Measurements from ENCODE around the gene DNAJC18. TPM values are rescaled to one million over a fixed set of nuclear protein-coding genes. Genes with fewer than 3 reads are reported as not detected.
"Not testable (repeated sequence)": the region's sequence is repeated elsewhere in the genome, so short reads cannot be mapped to it uniquely, and the experiment has no call there.

Gene DNAJC18
- total and polyA plus RNA-seq, 2 experiments from 2014 or later, result 10.9 to 13.4 TPM

DNA sequence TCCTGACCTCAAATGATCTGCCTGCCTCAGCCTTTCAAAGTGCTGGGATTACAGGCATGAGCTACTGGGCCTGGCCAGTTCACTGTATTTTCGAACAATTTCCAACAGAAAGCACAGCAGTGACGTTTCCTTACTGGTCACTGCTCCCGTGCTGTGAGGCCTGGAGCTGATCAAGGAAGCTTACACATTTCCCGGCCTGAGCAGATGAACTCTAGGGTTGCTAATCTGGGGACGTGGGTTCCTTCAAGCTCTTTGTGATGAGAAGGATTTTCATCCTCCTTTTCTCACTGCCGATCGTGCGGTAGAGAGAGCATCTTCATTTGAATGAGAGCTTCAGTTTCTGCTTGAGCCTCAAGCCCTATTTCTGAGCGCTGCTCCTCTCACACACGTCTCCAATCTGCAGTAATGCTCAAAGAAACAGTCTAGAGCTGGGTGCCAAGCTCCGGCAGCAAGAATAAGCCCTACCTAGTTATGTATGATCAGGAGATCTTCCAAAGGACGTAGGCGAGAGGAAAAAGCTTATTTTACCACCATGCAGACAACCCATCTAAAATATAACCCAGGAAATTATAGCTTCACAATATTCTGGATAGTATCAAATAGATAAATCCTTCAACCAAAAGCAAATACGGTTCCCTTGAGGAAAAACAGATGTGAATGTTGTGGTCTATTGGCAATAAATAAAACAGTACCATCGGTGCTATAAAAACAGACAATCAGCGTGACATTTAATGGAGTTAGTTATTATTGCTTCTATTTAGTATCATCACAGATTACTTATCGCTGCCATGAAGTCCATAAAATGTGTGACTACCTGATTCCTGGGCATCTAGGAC, 28.1 kb downstream of the DNAJC18 start:
- TF ChIP-seq EZH2phosphoT487 (IDR thresholded peaks at IDR 0.05; ENCODE audit: insufficient read depth, low read depth), result no peak
- no peak for TF ChIP-seq EZH2 (IDR thresholded peaks at IDR 0.05; ENCODE audit: insufficient read depth, poor library complexity, severe bottlenecking)
- no peaks in the 10 kb centered on the region for H4K20me1 ChIP-seq (ENCODE audit: insufficient read depth)
- in situ Hi-C loops (cut with MboI), result no loop called here
- no peaks in the 10 kb centered on the region for H3K36me3 ChIP-seq (ENCODE audit: low read depth)
- no peak overlapping the region for H3K4me3 ChIP-seq
- 11 to 12% methylated on average over 17 of the region's 17 CpGs for WGBS, 2 experiments (ENCODE audit: low coverage in 1 of 2, low lambda C conversion rate in 2 of 2, missing lambda C conversion rate in 2 of 2)
- peak overlapping the region; percentile 33 for H3K4me2 ChIP-seq (ENCODE audit: unreplicated experiment)
- peak overlapping the region; percentile 83 for H3K27ac ChIP-seq
- H3F3A ChIP-seq (ENCODE audit: insufficient read depth), result peaks cover 27% of the 10 kb centered on the region
- H3K9me2 ChIP-seq (ENCODE audit: insufficient read depth), result no peaks in the 10 kb centered on the region
- DNase-seq, result peak; percentile 84
- H3K79me2 ChIP-seq (ENCODE audit: insufficient read depth), result no peaks in the 10 kb centered on the region
- no peaks in the 10 kb centered on the region for H3K9me3 ChIP-seq (ENCODE audit: low read depth)
- H3K27me3 ChIP-seq (replicated peaks; ENCODE audit: insufficient read depth), result no peaks in the 10 kb centered on the region
- peak overlapping the region; percentile 73 for H3K9ac ChIP-seq
- H2AFZ ChIP-seq, result peak overlapping the region; percentile 84
- H3K4me1 ChIP-seq (ENCODE audit: insufficient read depth), result peaks cover 19% of the 10 kb centered on the region

GRCh38 chr5:139410121-139410992, 29.0 kb downstream of the DNAJC18 start:
- H3K79me2 ChIP-seq (ENCODE audit: insufficient read depth), result no peaks in the 10 kb centered on the region
- peak; percentile 67 for DNase-seq
- peak overlapping the region; percentile 73 for H3K9ac ChIP-seq
- H2AFZ ChIP-seq, result peak overlapping the region; percentile 84
- in situ Hi-C loops (cut with MboI), result no loop called here
- WGBS, 2 experiments (ENCODE audit: low coverage in 1 of 2, low lambda C conversion rate in 2 of 2, missing lambda C conversion rate in 2 of 2), result 35 to 36% methylated on average over 6 of the region's 6 CpGs
- H3K9me2 ChIP-seq (ENCODE audit: insufficient read depth), result no peaks in the 10 kb centered on the region
- H3K36me3 ChIP-seq (ENCODE audit: low read depth), result no peaks in the 10 kb centered on the region
- no peak for TF ChIP-seq EZH2 (IDR thresholded peaks at IDR 0.05; ENCODE audit: insufficient read depth, poor library complexity, severe bottlenecking)
- H3K9me3 ChIP-seq (ENCODE audit: low read depth), result no peaks in the 10 kb centered on the region
- H3F3A ChIP-seq (ENCODE audit: insufficient read depth), result peaks cover 27% of the 10 kb centered on the region
- H3K4me3 ChIP-seq, result no peak overlapping the region
- H3K27ac ChIP-seq, result peak overlapping the region; percentile 83
- no peaks in the 10 kb centered on the region for H3K27me3 ChIP-seq (replicated peaks; ENCODE audit: insufficient read depth)
- peak overlapping the region; percentile 33 for H3K4me2 ChIP-seq (ENCODE audit: unreplicated experiment)
- no peaks in the 10 kb centered on the region for H4K20me1 ChIP-seq (ENCODE audit: insufficient read depth)
- peaks cover 19% of the 10 kb centered on the region for H3K4me1 ChIP-seq (ENCODE audit: insufficient read depth)

DNA sequence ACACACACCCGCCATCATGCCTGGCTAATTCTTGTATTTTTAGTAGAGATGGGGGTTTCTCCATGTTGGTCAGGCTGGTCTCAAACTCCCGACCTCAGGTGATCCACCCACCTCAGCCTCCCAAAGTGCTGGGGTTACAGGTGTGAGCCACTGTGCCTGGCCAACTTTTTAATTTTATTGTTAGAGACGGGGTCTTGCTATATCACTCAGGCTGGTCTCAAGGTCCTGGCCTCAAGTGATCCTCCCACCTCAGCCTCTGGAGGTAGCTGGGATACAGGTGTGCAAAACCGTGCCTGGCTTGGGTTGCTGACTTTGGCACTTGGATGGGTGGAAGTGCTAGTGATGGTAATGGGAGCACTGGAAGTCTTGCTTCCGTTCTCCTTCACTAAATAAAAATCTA, 30.2 kb downstream of the DNAJC18 start:
- Histone ChIP-seq H3K4me1 (ENCODE audit: insufficient read depth) (peaks cover 24% of the 10 kb centered on the region), H3F3A (ENCODE audit: insufficient read depth) (peaks cover 27% of the 10 kb centered on the region)
- H3K4me3 ChIP-seq; H3K27me3 ChIP-seq (replicated peaks; ENCODE audit: insufficient read depth); H3K4me2 ChIP-seq (ENCODE audit: unreplicated experiment); DNase-seq; H3K9me2 ChIP-seq (ENCODE audit: insufficient read depth); H3K79me2 ChIP-seq (ENCODE audit: insufficient read depth); in situ Hi-C loops (cut with MboI); H3K9ac ChIP-seq; H3K36me3 ChIP-seq (ENCODE audit: low read depth); H2AFZ ChIP-seq; H3K9me3 ChIP-seq (ENCODE audit: low read depth); H3K27ac ChIP-seq; H4K20me1 ChIP-seq (ENCODE audit: insufficient read depth): not testable (repeated sequence)
- 86 to 95% methylated on average over 4 to 5 of the region's 5 CpGs for WGBS, 2 experiments (ENCODE audit: low coverage in 1 of 2, low lambda C conversion rate in 2 of 2, missing lambda C conversion rate in 2 of 2)

DNA sequence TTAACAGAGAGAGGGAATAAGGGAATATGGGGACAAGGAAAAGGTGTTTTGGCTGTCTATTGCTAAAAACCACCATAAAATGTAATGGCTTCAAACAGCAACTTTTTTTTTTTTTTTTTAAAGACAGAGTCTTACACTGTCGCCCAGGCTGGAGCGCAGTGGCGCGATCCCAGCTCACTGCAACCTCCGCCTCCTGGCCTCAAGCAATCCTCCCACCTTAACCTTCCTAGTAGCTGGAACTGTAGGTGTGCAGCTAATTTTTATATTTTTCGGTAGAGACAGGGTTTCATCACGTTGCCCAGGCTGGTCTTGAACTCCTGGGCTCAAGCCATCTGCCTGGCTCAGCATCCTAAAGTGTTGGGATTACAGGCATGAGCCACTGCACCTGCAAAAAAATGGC, 31.1 kb downstream of the DNAJC18 start:
- Histone ChIP-seq H3K9me2 (ENCODE audit: insufficient read depth) (no peaks in the 10 kb centered on the region), H2AFZ (no peak overlapping the region), H3K27me3 (replicated peaks; ENCODE audit: insufficient read depth) (no peaks in the 10 kb centered on the region), H3K9me3 (ENCODE audit: low read depth) (no peaks in the 10 kb centered on the region), H3K4me1 (ENCODE audit: insufficient read depth) (peaks cover 27% of the 10 kb centered on the region), H4K20me1 (ENCODE audit: insufficient read depth) (no peaks in the 10 kb centered on the region), H3K4me2 (ENCODE audit: unreplicated experiment) (no peak overlapping the region), H3K4me3 (no peak overlapping the region), H3K36me3 (ENCODE audit: low read depth) (no peaks in the 10 kb centered on the region), H3F3A (ENCODE audit: insufficient read depth) (peaks cover 30% of the 10 kb centered on the region), H3K27ac (no peak overlapping the region), H3K79me2 (ENCODE audit: insufficient read depth) (no peaks in the 10 kb centered on the region), H3K9ac (no peak overlapping the region)
- in situ Hi-C loops (cut with MboI), result no loop called here
- 94 to 96% methylated on average over 7 of the region's 7 CpGs for WGBS, 2 experiments (ENCODE audit: low coverage in 1 of 2, low lambda C conversion rate in 2 of 2, missing lambda C conversion rate in 2 of 2)
- TF ChIP-seq EZH2 (IDR thresholded peaks at IDR 0.05; ENCODE audit: insufficient read depth, poor library complexity, severe bottlenecking) (no peak), EZH2phosphoT487 (IDR thresholded peaks at IDR 0.05; ENCODE audit: insufficient read depth, low read depth) (no peak)
- DNase-seq, result no peak

Data from GM23248 (cell line).